Fibroblast of skin of left quadriceps (primary cell): ENCODE measurements around the gene TTC21A.
A peak's percentile ranks its signal among the peaks of the same experiment; 100 is the strongest.

ENCODE experiments used
- DNase-seq, 2 experiments: peaks; one replicate each; pipeline ENCODE4 v3.0.0-alpha.2; 2013; ENCODE audit warnings: low read depth in 2 of 2

TTC21A gene

DNA sequence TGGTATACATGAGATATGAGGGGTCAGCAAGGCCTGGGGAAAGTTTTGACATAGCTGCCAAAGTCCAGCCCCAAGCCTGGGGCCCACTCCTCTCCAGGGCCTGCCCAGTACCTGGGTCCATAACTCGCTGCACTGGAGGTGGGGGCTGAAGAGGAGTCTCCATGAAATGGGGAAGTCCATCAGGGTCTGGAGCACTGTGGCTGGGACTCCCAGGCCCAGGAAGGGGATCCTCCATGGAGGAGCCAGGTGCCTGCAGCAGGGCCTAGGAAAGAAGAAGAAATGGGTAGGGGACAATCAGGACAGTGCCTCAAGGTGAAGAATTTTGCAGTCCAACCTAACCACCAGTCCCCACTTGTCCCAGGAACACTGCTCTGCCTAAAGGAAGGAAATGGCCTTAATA, 8.2 kb upstream of the TTC21A start:
- DNase-seq = no peak

GRCh38 chr3:39099738-39100499, 7.6 kb upstream of the TTC21A start:
- DNase-seq = no peak

GRCh38 chr3:39100500-39100886, 7.0 kb upstream of the TTC21A start:
- DNase-seq = no peak

GRCh38 chr3:39101022-39101689, 6.3 kb upstream of the TTC21A start:
- DNase-seq = no peak

DNA sequence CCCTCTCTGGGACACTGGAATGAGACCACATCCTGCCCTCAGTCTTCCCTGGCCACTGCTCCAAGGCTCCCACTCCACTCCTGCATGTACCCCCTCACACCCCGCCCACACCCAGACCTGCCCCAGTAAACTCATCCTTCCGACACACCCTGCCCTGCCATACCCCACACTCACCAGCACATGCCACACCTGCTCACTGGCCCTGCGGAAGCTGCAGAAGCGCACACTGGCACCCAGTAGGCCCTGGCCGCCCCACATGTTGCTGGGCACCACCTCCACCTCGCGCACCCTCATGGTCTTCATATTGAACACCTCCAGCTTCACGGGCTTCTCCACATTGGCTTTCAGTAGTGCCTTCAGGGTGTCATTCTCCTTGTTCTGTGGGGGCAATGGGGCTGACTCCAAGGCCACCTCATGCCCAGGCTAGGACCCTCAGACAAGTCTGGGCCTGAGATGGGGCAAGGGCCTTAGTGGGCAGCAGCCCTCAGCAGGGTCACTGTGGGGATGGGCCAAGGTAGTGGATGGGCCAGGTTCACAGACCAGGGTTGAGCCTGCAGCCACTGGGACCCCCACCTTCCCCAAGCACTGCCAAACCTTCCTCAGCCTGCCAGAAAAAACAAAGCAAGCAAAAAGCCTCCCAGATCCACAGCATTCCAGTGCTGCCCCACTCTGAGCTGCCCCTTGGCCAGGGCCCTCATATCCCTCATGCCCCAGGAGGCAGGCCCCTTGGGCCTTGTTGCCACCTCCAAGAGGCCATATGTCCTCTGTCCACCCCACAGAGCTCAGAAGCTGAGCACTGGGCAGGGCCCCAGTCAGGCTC, 4.8 kb upstream of the TTC21A start:
- no peak for DNase-seq

GRCh38 chr3:39103324-39103693, 4.2 kb upstream of the TTC21A start:
- no peak for DNase-seq

GRCh38 chr3:39103791-39104552, 3.5 kb upstream of the TTC21A start:
- no peak for DNase-seq

DNA sequence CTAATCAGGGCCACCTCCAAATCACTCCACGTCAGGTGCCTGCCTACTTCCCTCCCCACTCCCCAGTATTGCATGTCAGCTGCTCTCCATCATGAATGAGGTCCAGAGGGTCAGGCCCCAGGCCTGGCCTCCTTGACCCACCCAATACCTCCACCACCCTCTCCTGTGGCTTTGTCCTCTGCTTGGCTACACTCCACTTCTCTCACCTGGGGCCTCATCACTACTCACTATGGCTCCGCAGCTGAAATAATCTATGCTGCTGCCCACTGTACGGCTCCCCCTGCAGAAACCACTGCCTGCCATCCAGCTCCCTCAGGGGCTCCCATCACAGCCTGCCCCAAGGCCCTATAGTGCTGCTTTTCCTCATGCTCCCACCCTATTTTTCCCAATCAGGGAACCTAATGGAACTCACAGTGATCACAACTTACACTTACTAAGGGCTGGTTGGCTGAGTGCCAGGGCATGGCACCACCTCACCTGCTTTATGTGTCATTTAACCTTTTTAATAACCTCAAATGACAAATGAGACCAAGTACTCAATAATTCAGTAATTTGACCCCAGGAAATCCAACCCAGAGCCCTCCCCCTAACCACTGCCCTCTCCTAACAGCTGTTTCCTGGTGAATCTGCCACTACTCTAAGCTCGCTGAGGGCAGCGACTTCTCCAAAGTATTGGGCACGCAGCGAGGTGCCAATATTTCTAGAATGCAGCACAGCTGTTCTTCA, 2.4 kb upstream of the TTC21A start:
- DNase-seq = no peak

DNA sequence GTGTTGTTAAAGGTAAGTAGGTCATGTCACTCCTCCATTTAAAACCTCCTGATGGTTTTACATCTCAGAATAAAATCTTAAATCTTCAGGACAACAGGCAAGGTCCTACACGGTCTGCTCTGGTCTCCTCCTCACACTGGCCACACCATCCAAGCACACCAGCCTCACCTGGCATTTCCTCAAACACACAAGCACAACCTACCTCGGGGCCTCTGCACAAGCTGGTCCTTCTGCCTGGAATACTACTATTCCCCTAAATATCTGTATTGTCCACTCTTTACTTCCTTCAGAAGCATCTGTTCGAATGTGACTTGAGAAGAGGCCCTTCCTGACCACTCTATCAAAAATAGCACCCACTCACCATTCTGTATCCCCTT, 1.8 kb upstream of the TTC21A start:
- no peak for DNase-seq

DNA sequence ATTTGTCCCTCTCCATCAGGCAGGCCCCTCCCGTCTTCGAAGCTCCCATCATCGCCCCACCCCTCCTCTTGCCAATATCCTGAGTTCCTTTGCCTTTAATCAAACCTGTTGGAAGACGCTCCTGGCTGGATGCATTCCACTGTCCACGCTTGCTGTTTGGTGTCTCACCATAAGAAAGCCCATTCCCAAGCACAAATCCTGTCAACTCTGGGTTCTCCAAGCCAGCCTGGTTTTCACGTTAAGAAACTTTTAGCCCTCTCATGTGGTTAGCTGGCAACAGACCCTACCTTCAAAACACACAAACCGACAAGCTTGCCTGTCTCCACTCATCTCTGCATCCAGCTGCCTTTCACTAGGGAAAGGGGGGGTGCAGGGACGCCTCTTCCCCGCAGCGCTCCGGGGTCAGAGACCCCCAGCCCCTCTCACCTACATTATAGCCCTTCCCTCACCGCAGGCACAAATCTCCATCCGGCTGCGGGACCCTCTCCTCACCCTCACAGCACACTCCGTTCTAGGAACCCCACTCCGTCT, 1.1 kb upstream of the TTC21A start:
- no peak for DNase-seq

DNA sequence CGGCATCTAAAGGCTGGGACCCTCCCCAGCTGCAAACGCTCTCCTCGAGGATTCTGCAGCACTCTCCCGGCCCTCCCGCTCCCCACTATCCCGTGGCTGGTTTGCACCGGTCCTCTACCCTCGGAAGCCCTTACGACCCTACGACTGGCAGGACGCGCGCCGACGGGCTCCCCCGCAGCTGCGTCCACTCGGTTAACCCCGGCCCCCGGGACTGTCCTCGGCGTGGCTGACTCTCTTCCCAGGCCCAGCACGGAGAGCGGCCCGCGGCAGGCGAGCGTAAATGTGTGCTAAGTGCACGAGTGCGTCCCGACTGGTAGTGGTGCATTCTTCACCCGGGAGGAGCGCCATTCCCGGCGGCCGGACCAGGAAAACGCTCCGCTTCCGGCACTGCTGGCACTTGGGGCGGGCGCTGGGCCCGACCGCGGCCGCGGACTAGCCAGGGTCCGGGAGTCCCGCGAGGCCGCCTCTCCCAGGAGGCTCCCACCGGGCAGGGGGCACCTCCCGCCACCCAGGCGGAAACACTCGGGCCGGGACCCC, 561 bp upstream of the TTC21A start:
- DNase-seq = peak in 1 of 2 experiments; percentile 15

GRCh38 chr3:39108200-39108710, 775 bp downstream of the TTC21A start:
- DNase-seq = no peak

- no peak for DNase-seq
Observed at GRCh38 chr3:39109086-39109485, 1.6 kb downstream of the TTC21A start.

GRCh38 chr3:39110041-39110639, 2.7 kb downstream of the TTC21A start:
- DNase-seq = no peak

DNA sequence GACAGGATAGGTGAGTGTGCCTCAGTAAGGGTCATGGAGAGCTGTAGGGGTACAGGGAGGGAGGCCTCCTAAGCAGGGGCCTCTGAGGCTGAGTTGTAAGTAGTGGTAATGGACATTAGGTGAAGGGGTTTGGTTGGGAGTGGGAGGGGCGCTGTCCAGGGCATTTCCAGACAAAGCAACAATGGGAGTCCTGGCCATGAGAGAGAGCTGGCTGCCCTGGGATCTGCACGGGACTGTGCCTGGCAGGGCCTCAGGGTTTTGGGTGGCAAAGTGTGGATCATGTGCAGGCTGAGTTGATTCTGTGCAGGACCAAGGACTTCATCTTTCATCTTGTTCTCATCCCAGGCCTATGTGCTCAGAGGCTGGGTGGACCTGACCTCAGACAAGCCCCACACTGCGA, 4.6 kb downstream of the TTC21A start:
- no peak for DNase-seq

GRCh38 chr3:39112535-39112934, 5.1 kb downstream of the TTC21A start:
- no peak for DNase-seq

- no peak for DNase-seq
Observed at GRCh38 chr3:39113291-39113690, 5.8 kb downstream of the TTC21A start.

GRCh38 chr3:39114456-39114855, 7.0 kb downstream of the TTC21A start:
- DNase-seq = no peak

DNA sequence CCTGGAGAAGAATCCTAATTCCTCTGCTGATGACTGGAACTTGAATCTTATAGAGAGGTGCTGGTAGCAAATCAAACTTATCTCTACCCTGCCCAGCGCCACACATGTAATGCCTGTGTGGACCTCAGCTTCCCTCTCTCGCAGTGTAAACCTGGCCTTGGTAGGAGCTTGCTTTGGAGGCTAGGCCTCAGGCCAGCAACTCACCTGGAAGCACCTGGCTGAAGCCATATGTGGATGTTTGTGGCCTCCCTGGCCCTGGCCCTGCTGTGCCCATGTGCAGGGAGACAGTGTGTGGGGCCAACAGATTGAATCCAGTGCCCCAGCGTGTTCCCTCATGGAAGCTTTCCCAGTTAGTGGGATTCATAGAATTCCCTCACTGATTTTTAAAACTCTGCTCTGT, 8.4 kb downstream of the TTC21A start:
- no peak for DNase-seq

GRCh38 chr3:39118079-39118478, 10.6 kb downstream of the TTC21A start:
- no peak for DNase-seq
